ENCODE measurements around the gene SPACA4.

SPACA4 gene

GRCh38 chr19:48651683-48652048 is 45.1 kb downstream of the SPACA4 start:
- H3K27ac ChIP-seq: no peak overlapping the region
- no peak for DNase-seq
- no peak for TF ChIP-seq CTCF (IDR thresholded peaks at IDR 0.05; ENCODE audit: low read depth, low read length, missing control alignments)
- no peaks in the 10 kb centered on the region for H3K36me3 ChIP-seq (replicated peaks)
- in situ Hi-C loops (cut with HindIII; ENCODE audit: low pct_ligation_motif_present, low sequenced_read_pairs): no loop called here
- no peak overlapping the region for H3K4me3 ChIP-seq (ENCODE audit: low read depth, low read length)
- no peaks in the 10 kb centered on the region for H3K27me3 ChIP-seq (replicated peaks)

- DNase-seq: no peak
- H3K36me3 ChIP-seq (replicated peaks): no peaks in the 10 kb centered on the region
- in situ Hi-C loops (cut with HindIII; ENCODE audit: low pct_ligation_motif_present, low sequenced_read_pairs): no loop called here
- no peak for TF ChIP-seq CTCF (IDR thresholded peaks at IDR 0.05; ENCODE audit: low read depth, low read length, missing control alignments)
- H3K27ac ChIP-seq: no peak overlapping the region
- H3K4me3 ChIP-seq (ENCODE audit: low read depth, low read length): no peak overlapping the region
- no peaks in the 10 kb centered on the region for H3K27me3 ChIP-seq (replicated peaks)
Observed at GRCh38 chr19:48654299-48655059, 47.9 kb downstream of the SPACA4 start.

- in situ Hi-C loops (cut with HindIII; ENCODE audit: low pct_ligation_motif_present, low sequenced_read_pairs): no loop called here
- Histone ChIP-seq H3K36me3 (replicated peaks) (no peaks in the 10 kb centered on the region), H3K27me3 (replicated peaks) (no peaks in the 10 kb centered on the region), H3K27ac (no peak overlapping the region), H3K4me3 (ENCODE audit: low read depth, low read length) (no peak overlapping the region)
- no peak for TF ChIP-seq CTCF (IDR thresholded peaks at IDR 0.05; ENCODE audit: low read depth, low read length, missing control alignments)
- DNase-seq: peak; percentile 74
Observed at GRCh38 chr19:48656840-48657474, 50.4 kb downstream of the SPACA4 start.
